HepG2 (cell line): ENCODE results near the gene GPN1. TPM values are rescaled to one million over a fixed set of nuclear protein-coding genes. Genes with fewer than 3 reads are reported as not detected.

Experiments
- ATM ChIP-seq: fragments of 450-650 bp; IDR thresholded peaks from 2 replicates; pipeline ENCODE4 v1.7.1; 2017; ENCODE audit warnings: mild to moderate bottlenecking, borderline replicate concordance
- BHLHE40 ChIP-seq: IDR thresholded peaks from 2 replicates; pipeline ENCODE4 v1.6.1; 2011; ENCODE audit warnings: low read length, improper control_type of control experiment
- MEF2D ChIP-seq: sonication (generic); formaldehyde crosslinking; IDR thresholded peaks from 2 replicates; pipeline ENCODE4 v1.5.1; 2020; ENCODE audit warnings: mild to moderate bottlenecking, missing genetic modification reagents
- NFE2L1 ChIP-seq: sonication (generic); formaldehyde crosslinking; IDR thresholded peaks from 2 replicates; pipeline ENCODE4 v1.4.0; 2020; ENCODE audit warnings: missing genetic modification reagents, mild to moderate bottlenecking, borderline replicate concordance
- RORA ChIP-seq: sonication (generic); formaldehyde crosslinking; IDR thresholded peaks from 2 replicates; pipeline ENCODE4 v1.5.0; 2020; ENCODE audit warnings: mild to moderate bottlenecking, missing genetic modification reagents, moderate library complexity
- TEAD2 ChIP-seq: sonication (generic); formaldehyde crosslinking; IDR thresholded peaks from 2 replicates; pipeline ENCODE4 v1.9.0; 2021; ENCODE audit warnings: missing genetic modification reagents
- ZMYM3 ChIP-seq: sonication (generic); formaldehyde crosslinking; IDR thresholded peaks from 2 replicates; pipeline ENCODE4 v1.5.1; 2020; ENCODE audit warnings: mild to moderate bottlenecking, missing genetic modification reagents
- ZNF562 ChIP-seq: sonication (generic); formaldehyde crosslinking; IDR thresholded peaks from 2 replicates; pipeline ENCODE4 v1.8.0; 2022; ENCODE audit warnings: missing genetic modification reagents, borderline replicate concordance
- ZNF564 ChIP-seq: sonication (generic); formaldehyde crosslinking; IDR thresholded peaks from 2 replicates; pipeline ENCODE4 v1.8.1; 2023; ENCODE audit warnings: mild to moderate bottlenecking, missing genetic modification reagents
- polyA plus RNA-seq, 8 experiments: library from polyadenylated mRNA; depleted of rRNA in 3 of 8; stranded (reverse) in 7 of 8; unstranded in 1 of 8; fragments of >200 nt; fragmentation: Illumina TruSeq in 4 of 8; extraction: Trizol in 4 of 8; gene quantifications; 2 replicates each; pipeline versions ENCODE4 v1.2.1 to v1.2.3, GENCODE V29; 2011 to 2016; ENCODE audit warnings: low read depth in 4 of 8, missing spikeins in 1 of 8, mixed read lengths in 1 of 8; ENCODE audit not compliant: insufficient read depth in 1 of 8
- total RNA-seq, 5 experiments: library from RNA; depleted of rRNA; stranded (reverse); fragments of >200 nt; fragmentation: Illumina TruSeq; extraction: Trizol; gene quantifications; 2 replicates each; pipeline ENCODE4 v1.2.3, GENCODE V29; 2016; ENCODE audit warnings: low read depth in 1 of 5
- TF ChIP-seq, protein P1 (sequence below): sonication (generic); formaldehyde crosslinking; IDR thresholded peaks from 2 replicates; pipeline ENCODE4 v1.5.1; 2020; ENCODE audit warnings: missing genetic modification reagents, mild to moderate bottlenecking, borderline replicate concordance
- TF ChIP-seq, protein P2 (sequence below): sonication (generic); formaldehyde crosslinking; IDR thresholded peaks from 2 replicates; pipeline ENCODE4 v1.4.0; 2020; ENCODE audit warnings: missing genetic modification reagents, borderline replicate concordance
- TF ChIP-seq, protein P3 (sequence below): sonication (generic); formaldehyde crosslinking; IDR thresholded peaks from 2 replicates; pipeline ENCODE4 v1.4.0; 2020; ENCODE audit warnings: missing genetic modification reagents, borderline replicate concordance
- TF ChIP-seq, protein P4 (sequence below): sonication (generic); formaldehyde crosslinking; IDR thresholded peaks from 2 replicates; pipeline ENCODE4 v1.5.1; 2020; ENCODE audit warnings: missing genetic modification reagents, mild to moderate bottlenecking, borderline replicate concordance
- TF ChIP-seq, protein P5 (sequence below): sonication (generic); formaldehyde crosslinking; IDR thresholded peaks from 2 replicates; pipeline ENCODE4 v1.4.0; 2020; ENCODE audit warnings: missing genetic modification reagents

The GPN1 gene
- total and polyA plus RNA-seq, 2 of the 13 experiments (the other 11 are each of a cell fraction or from before 2014, with no cell fraction given), result 54.5 to 62.7 TPM

DNA sequence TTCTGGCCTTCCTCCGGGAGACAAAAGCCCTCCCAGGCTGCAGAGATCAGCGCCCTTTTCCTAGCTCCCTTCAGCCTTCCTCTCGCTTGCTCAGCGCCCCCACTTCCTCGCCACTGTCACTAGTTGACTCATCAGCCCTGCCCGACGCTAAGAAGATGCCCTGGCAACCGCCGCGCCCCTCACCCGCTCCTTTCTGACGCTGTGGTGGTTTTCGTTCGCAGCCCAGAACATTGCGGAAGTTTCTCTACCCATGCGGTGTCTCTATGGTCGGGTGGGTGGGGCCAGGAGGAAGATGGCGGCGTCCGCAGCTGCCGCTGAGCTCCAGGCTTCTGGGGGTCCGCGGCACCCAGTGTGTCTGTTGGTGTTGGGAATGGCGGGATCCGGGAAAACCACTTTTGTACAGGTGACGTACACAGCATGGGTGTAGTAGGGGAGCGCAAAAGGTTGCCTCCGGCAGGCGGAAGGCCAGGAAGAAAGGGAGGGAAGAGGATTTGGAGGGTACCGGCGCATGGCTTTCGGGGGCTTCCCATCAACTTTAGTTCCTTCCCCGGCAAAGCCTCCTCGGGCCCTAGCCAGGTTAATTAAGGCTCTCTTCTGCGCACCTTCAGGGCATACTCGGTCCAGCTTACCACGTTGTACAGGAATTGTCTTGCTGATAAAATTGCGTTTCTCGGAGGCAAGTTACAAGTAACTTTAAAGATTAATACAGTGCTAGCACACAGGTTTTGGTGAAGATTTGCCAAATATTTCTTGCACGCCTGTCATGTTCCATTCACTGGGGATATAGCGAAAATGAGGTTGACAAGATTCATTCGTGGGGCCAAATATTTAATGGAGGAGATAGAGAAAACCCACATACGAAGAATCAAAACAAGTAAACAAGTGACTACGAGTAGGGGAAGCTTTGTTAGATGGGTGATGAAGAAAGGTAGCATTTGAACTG lies at the start of gene GPN1, which contains the start of gene CCDC121 (continued):
- TF ChIP-seq, protein P1, sequence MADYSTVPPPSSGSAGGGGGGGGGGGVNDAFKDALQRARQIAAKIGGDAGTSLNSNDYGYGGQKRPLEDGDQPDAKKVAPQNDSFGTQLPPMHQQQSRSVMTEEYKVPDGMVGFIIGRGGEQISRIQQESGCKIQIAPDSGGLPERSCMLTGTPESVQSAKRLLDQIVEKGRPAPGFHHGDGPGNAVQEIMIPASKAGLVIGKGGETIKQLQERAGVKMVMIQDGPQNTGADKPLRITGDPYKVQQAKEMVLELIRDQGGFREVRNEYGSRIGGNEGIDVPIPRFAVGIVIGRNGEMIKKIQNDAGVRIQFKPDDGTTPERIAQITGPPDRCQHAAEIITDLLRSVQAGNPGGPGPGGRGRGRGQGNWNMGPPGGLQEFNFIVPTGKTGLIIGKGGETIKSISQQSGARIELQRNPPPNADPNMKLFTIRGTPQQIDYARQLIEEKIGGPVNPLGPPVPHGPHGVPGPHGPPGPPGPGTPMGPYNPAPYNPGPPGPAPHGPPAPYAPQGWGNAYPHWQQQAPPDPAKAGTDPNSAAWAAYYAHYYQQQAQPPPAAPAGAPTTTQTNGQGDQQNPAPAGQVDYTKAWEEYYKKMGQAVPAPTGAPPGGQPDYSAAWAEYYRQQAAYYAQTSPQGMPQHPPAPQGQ (CRISPR knock-in tag), result no peak
- TF ChIP-seq RORA (CRISPR knock-in tag), result no peak
- no peak for TF ChIP-seq NFE2L1 (CRISPR knock-in tag)
- TF ChIP-seq, protein P2, sequence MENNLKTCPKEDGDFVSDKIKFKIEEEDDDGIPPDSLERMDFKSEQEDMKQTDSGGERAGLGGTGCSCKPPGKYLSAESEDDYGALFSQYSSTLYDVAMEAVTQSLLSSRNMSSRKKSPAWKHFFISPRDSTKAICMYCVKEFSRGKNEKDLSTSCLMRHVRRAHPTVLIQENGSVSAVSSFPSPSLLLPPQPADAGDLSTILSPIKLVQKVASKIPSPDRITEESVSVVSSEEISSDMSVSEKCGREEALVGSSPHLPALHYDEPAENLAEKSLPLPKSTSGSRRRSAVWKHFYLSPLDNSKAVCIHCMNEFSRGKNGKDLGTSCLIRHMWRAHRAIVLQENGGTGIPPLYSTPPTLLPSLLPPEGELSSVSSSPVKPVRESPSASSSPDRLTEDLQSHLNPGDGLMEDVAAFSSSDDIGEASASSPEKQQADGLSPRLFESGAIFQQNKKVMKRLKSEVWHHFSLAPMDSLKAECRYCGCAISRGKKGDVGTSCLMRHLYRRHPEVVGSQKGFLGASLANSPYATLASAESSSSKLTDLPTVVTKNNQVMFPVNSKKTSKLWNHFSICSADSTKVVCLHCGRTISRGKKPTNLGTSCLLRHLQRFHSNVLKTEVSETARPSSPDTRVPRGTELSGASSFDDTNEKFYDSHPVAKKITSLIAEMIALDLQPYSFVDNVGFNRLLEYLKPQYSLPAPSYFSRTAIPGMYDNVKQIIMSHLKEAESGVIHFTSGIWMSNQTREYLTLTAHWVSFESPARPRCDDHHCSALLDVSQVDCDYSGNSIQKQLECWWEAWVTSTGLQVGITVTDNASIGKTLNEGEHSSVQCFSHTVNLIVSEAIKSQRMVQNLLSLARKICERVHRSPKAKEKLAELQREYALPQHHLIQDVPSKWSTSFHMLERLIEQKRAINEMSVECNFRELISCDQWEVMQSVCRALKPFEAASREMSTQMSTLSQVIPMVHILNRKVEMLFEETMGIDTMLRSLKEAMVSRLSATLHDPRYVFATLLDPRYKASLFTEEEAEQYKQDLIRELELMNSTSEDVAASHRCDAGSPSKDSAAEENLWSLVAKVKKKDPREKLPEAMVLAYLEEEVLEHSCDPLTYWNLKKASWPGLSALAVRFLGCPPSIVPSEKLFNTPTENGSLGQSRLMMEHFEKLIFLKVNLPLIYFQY (CRISPR knock-in tag), result peak; percentile 51; the same call in 1 of the 2 replicates
- no peak for TF ChIP-seq BHLHE40
- TF ChIP-seq ZMYM3 (CRISPR knock-in tag), result no peak
- TF ChIP-seq, protein P3, sequence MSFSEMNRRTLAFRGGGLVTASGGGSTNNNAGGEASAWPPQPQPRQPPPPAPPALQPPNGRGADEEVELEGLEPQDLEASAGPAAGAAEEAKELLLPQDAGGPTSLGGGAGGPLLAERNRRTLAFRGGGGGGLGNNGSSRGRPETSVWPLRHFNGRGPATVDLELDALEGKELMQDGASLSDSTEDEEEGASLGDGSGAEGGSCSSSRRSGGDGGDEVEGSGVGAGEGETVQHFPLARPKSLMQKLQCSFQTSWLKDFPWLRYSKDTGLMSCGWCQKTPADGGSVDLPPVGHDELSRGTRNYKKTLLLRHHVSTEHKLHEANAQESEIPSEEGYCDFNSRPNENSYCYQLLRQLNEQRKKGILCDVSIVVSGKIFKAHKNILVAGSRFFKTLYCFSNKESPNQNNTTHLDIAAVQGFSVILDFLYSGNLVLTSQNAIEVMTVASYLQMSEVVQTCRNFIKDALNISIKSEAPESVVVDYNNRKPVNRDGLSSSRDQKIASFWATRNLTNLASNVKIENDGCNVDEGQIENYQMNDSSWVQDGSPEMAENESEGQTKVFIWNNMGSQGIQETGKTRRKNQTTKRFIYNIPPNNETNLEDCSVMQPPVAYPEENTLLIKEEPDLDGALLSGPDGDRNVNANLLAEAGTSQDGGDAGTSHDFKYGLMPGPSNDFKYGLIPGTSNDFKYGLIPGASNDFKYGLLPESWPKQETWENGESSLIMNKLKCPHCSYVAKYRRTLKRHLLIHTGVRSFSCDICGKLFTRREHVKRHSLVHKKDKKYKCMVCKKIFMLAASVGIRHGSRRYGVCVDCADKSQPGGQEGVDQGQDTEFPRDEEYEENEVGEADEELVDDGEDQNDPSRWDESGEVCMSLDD, result no peak
- no peak for TF ChIP-seq ZNF562 (CRISPR knock-in tag)
- TF ChIP-seq, protein P4, sequence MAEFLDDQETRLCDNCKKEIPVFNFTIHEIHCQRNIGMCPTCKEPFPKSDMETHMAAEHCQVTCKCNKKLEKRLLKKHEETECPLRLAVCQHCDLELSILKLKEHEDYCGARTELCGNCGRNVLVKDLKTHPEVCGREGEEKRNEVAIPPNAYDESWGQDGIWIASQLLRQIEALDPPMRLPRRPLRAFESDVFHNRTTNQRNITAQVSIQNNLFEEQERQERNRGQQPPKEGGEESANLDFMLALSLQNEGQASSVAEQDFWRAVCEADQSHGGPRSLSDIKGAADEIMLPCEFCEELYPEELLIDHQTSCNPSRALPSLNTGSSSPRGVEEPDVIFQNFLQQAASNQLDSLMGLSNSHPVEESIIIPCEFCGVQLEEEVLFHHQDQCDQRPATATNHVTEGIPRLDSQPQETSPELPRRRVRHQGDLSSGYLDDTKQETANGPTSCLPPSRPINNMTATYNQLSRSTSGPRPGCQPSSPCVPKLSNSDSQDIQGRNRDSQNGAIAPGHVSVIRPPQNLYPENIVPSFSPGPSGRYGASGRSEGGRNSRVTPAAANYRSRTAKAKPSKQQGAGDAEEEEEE (CRISPR knock-in tag), result no peak
- TF ChIP-seq, protein P5, sequence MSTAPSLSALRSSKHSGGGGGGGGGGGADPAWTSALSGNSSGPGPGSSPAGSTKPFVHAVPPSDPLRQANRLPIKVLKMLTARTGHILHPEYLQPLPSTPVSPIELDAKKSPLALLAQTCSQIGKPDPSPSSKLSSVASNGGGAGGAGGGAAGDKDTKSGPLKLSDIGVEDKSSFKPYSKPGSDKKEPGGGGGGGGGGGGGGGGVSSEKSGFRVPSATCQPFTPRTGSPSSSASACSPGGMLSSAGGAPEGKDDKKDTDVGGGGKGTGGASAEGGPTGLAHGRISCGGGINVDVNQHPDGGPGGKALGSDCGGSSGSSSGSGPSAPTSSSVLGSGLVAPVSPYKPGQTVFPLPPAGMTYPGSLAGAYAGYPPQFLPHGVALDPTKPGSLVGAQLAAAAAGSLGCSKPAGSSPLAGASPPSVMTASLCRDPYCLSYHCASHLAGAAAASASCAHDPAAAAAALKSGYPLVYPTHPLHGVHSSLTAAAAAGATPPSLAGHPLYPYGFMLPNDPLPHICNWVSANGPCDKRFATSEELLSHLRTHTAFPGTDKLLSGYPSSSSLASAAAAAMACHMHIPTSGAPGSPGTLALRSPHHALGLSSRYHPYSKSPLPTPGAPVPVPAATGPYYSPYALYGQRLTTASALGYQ, result no peak
- peak; percentile 81; the same call in 1 of the 2 replicates for TF ChIP-seq MEF2D (CRISPR knock-in tag)
- no peak for TF ChIP-seq TEAD2 (CRISPR knock-in tag)
- TF ChIP-seq ATM, result no peak
- peak; percentile 88 for TF ChIP-seq ZNF564 (CRISPR knock-in tag)
